ENCODE results near the gene HNRNPA0.

Gene HNRNPA0

GRCh38 chr5:137754961-137755762 is 999 bp upstream of the HNRNPA0 start:
- DNase-seq (ENCODE audit: low read depth), result no peak

- DNase-seq (ENCODE audit: low read depth), result no peak
Observed at GRCh38 chr5:137753691-137754187, 424 bp downstream of the HNRNPA0 start.

- DNase-seq (ENCODE audit: low read depth), result peak; percentile 35
Observed at GRCh38 chr5:137752905-137753690, 1.1 kb downstream of the HNRNPA0 start.

GRCh38 chr5:137751869-137752491 is 2.2 kb downstream of the HNRNPA0 start:
- no peak for DNase-seq (ENCODE audit: low read depth)

- DNase-seq (ENCODE audit: low read depth), result no peak
Observed at GRCh38 chr5:137750436-137750835, 3.7 kb downstream of the HNRNPA0 start.

- no peak for DNase-seq (ENCODE audit: low read depth)
Observed at GRCh38 chr5:137747848-137748247, 6.3 kb downstream of the HNRNPA0 start.

GRCh38 chr5:137743031-137743640 is 11.0 kb downstream of the HNRNPA0 start:
- DNase-seq (ENCODE audit: low read depth), result peak; percentile 18

- no peak for DNase-seq (ENCODE audit: low read depth)
Observed at GRCh38 chr5:137741718-137742117, 12.4 kb downstream of the HNRNPA0 start.

GRCh38 chr5:137739737-137740136 is 14.4 kb downstream of the HNRNPA0 start:
- DNase-seq (ENCODE audit: low read depth), result no peak

- no peak for DNase-seq (ENCODE audit: low read depth)
Observed at GRCh38 chr5:137738947-137739346, 15.2 kb downstream of the HNRNPA0 start.

GRCh38 chr5:137737349-137738131 is 16.6 kb downstream of the HNRNPA0 start:
- DNase-seq (ENCODE audit: low read depth), result peak; percentile 3

- no peak for DNase-seq (ENCODE audit: low read depth)
Observed at GRCh38 chr5:137736496-137736895, 17.7 kb downstream of the HNRNPA0 start.

- peak; percentile 1 for DNase-seq (ENCODE audit: low read depth)
Observed at GRCh38 chr5:137735555-137736284, 18.4 kb downstream of the HNRNPA0 start, which contains the start of gene KLHL3. Gene KLHL3 (minus strand): TSS chr5:137736089. CDS start chr5:137735646, 443 bp downstream.

GRCh38 chr5:137734962-137735554 is 19.1 kb downstream of the HNRNPA0 start:
- DNase-seq (ENCODE audit: low read depth), result no peak

- no peak for DNase-seq (ENCODE audit: low read depth)
Observed at GRCh38 chr5:137734331-137734730, 19.8 kb downstream of the HNRNPA0 start.

GRCh38 chr5:137733922-137734321 is 20.2 kb downstream of the HNRNPA0 start:
- DNase-seq (ENCODE audit: low read depth), result no peak

- no peak for DNase-seq (ENCODE audit: low read depth)
Observed at GRCh38 chr5:137733006-137733405, 21.2 kb downstream of the HNRNPA0 start.

- DNase-seq (ENCODE audit: low read depth), result no peak
Observed at GRCh38 chr5:137731176-137731575, 23.0 kb downstream of the HNRNPA0 start.

- DNase-seq (ENCODE audit: low read depth), result no peak
Observed at GRCh38 chr5:137730336-137730735, 23.8 kb downstream of the HNRNPA0 start.

GRCh38 chr5:137728048-137728447 is 26.1 kb downstream of the HNRNPA0 start:
- DNase-seq (ENCODE audit: low read depth), result no peak

All from activated T-helper 9 cell treated with anti-CD3 and anti-CD28 coated beads, Interleukin-2, amount 50 U/mL, for 16 hours (primary cell).